Measurements from ENCODE around the gene TRMT44. TPM values are rescaled to one million over a fixed set of nuclear protein-coding genes. Genes with fewer than 3 reads are reported as not detected.

The TRMT44 gene
- polyA plus RNA-seq, 3 donors: 4.9 to 7.5 (median 6.6) TPM

DNA sequence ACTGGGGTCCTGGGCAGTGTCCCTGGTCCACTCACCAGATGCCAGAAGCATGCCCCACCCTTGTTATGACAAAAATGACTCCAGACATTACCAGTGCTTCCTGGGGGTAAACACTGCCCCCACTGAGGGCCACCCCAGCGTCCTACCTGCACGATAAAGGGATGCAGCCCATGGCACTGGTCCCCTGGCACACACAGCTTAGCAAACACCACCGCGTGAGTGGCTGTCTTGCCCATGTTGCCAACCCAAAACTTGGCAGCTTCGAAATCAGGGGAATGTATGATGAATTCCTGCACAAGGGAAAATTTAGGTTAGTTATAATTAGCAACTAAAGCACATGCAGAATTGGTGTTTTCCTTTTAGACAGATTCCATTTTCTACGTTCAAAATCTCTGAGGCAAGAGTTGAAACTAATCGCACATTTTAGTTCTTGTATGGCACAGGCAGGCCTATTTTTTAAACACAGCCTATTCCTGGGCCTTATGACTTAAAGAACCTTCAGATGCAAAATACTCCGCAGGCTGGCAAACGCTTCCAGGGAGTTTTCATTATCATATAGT, 30.4 kb upstream of the TRMT44 start:
- no peak overlapping the region for H3K27ac Mint-ChIP-seq
- Histone ChIP-seq H3K9me3 (replicated peaks in 1 of 2; ENCODE audit: control insufficient read depth in 1 of 2, insufficient read depth in 1 of 2, low read length in 2 of 2) (no peaks in the 10 kb centered on the region), H2AFZ (ENCODE audit: insufficient read depth, low read depth, low read length, poor library complexity, severe bottlenecking) (no peak overlapping the region), H3K9ac (ENCODE audit: insufficient read depth, low read length, poor library complexity, severe bottlenecking) (no peak overlapping the region), H3K27ac (ENCODE audit: low read depth in 1 of 2, low read length in 2 of 2) (no peak overlapping the region), H3K79me2 (ENCODE audit: insufficient read depth, low read length) (no peaks in the 10 kb centered on the region), H3K27me3 (ENCODE audit: control insufficient read depth in 2 of 2, insufficient read depth in 2 of 2, low read length in 2 of 2) (no peaks in the 10 kb centered on the region), H3K4me3 (replicated peaks in 1 of 3; ENCODE audit: low read depth in 2 of 3, low read length in 3 of 3) (no peak overlapping the region), H4K20me1 (ENCODE audit: insufficient read depth, low read length) (no peaks in the 10 kb centered on the region), H3K36me3 (replicated peaks in 1 of 2; ENCODE audit: control insufficient read depth in 1 of 2, insufficient read depth in 2 of 2, low read length in 2 of 2) (peaks cover 43 to 54% of the 10 kb centered on the region in 2 donors), H3K4me1 (ENCODE audit: control insufficient read depth in 1 of 2, insufficient read depth in 2 of 2, low read length in 2 of 2) (peaks cover 4 to 18% of the 10 kb centered on the region in 2 donors), H3K4me2 (replicated peaks; ENCODE audit: extremely low read depth, low read length, poor library complexity, severe bottlenecking) (no peak overlapping the region)
- H3K9me3 Mint-ChIP-seq: peaks cover 0 to 2% (median 0%) of the 10 kb centered on the region in 7 donors
- 92% methylated on average over 4 of the region's 9 CpGs for WGBS (ENCODE audit: insufficient coverage)
- intact Hi-C loops (cut with micrococcal nuclease): no loop called here
- no peak for DNase-seq
- TF ChIP-seq, protein P1, sequence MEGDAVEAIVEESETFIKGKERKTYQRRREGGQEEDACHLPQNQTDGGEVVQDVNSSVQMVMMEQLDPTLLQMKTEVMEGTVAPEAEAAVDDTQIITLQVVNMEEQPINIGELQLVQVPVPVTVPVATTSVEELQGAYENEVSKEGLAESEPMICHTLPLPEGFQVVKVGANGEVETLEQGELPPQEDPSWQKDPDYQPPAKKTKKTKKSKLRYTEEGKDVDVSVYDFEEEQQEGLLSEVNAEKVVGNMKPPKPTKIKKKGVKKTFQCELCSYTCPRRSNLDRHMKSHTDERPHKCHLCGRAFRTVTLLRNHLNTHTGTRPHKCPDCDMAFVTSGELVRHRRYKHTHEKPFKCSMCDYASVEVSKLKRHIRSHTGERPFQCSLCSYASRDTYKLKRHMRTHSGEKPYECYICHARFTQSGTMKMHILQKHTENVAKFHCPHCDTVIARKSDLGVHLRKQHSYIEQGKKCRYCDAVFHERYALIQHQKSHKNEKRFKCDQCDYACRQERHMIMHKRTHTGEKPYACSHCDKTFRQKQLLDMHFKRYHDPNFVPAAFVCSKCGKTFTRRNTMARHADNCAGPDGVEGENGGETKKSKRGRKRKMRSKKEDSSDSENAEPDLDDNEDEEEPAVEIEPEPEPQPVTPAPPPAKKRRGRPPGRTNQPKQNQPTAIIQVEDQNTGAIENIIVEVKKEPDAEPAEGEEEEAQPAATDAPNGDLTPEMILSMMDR (IDR thresholded peaks at IDR 0.05): no peak
- H3K4me3 Mint-ChIP-seq: no peak overlapping the region
- H3K36me3 Mint-ChIP-seq: peaks cover 55 to 64% of the 10 kb centered on the region in 2 donors
- H3K27me3 Mint-ChIP-seq (ENCODE audit: low read depth in 3 of 3): peaks cover 0 to 4% (median 0%) of the 10 kb centered on the region in 3 donors
- peaks cover 12% of the 10 kb centered on the region for H3K4me1 Mint-ChIP-seq

- no peaks in the 10 kb centered on the region for H3K9me3 ChIP-seq (replicated peaks in 1 of 2; ENCODE audit: control insufficient read depth in 1 of 2, insufficient read depth in 1 of 2, low read length in 2 of 2)
- no peaks in the 10 kb centered on the region for H3K27me3 ChIP-seq (ENCODE audit: control insufficient read depth in 2 of 2, insufficient read depth in 2 of 2, low read length in 2 of 2)
- peaks cover 4 to 18% of the 10 kb centered on the region in 2 donors for H3K4me1 ChIP-seq (ENCODE audit: control insufficient read depth in 1 of 2, insufficient read depth in 2 of 2, low read length in 2 of 2)
- TF ChIP-seq, protein P1 (IDR thresholded peaks at IDR 0.05): no peak
- no peaks in the 10 kb centered on the region for H3K79me2 ChIP-seq (ENCODE audit: insufficient read depth, low read length)
- peak in 2 of 3 donors; percentile 9 to 36 for DNase-seq
- Mint-ChIP-seq H3K27me3 (ENCODE audit: low read depth in 3 of 3) (peaks cover 0 to 4% (median 0%) of the 10 kb centered on the region in 3 donors), H3K4me1 (peaks cover 12% of the 10 kb centered on the region), H3K4me3 (peak overlapping the region in 1 of 2 donors; percentile 15), H3K27ac (peak overlapping the region in 1 of 7 donors; percentile 0), H3K36me3 (peaks cover 54 to 63% of the 10 kb centered on the region in 2 donors), H3K9me3 (peaks cover 0 to 2% (median 0%) of the 10 kb centered on the region in 7 donors)
- H3K9ac ChIP-seq (ENCODE audit: insufficient read depth, low read length, poor library complexity, severe bottlenecking): no peak overlapping the region
- H3K27ac ChIP-seq (ENCODE audit: low read depth in 1 of 2, low read length in 2 of 2): no peak overlapping the region
- peaks cover 41 to 54% of the 10 kb centered on the region in 2 donors for H3K36me3 ChIP-seq (replicated peaks in 1 of 2; ENCODE audit: control insufficient read depth in 1 of 2, insufficient read depth in 2 of 2, low read length in 2 of 2)
- no peaks in the 10 kb centered on the region for H4K20me1 ChIP-seq (ENCODE audit: insufficient read depth, low read length)
- WGBS (ENCODE audit: insufficient coverage): 54% methylated on average over 17 of the region's 26 CpGs
- no peak overlapping the region for H3K4me2 ChIP-seq (replicated peaks; ENCODE audit: extremely low read depth, low read length, poor library complexity, severe bottlenecking)
- intact Hi-C loops (cut with micrococcal nuclease): no loop called here
- no peak overlapping the region for H3K4me3 ChIP-seq (replicated peaks in 1 of 3; ENCODE audit: low read depth in 2 of 3, low read length in 3 of 3)
- H2AFZ ChIP-seq (ENCODE audit: insufficient read depth, low read depth, low read length, poor library complexity, severe bottlenecking): no peak overlapping the region
Observed at GRCh38 chr4:8410641-8411271, 29.8 kb upstream of the TRMT44 start.

Data from CD14-positive monocyte (primary cell).